Left kidney (tissue), 2 donors: Measurements from ENCODE around the gene AIG1. TPM values are rescaled to one million over a fixed set of nuclear protein-coding genes. Genes with fewer than 3 reads are reported as not detected.

ENCODE experiments used
- DNase-seq: peaks from one replicate; pipeline ENCODE4 v3.0.0-alpha.2; 2013
- polyA plus RNA-seq: library from polyadenylated mRNA; unstranded; fragments of 120-200 nt; gene quantifications from one replicate; pipeline ENCODE4 v1.2.1, GENCODE V29; 2013; ENCODE audit not compliant: insufficient read length

AIG1 gene
- polyA plus RNA-seq, 1 donor, result 118 TPM

GRCh38 chr6:143092768-143093167 is 32.1 kb downstream of the AIG1 start:
- no peak for DNase-seq

DNA sequence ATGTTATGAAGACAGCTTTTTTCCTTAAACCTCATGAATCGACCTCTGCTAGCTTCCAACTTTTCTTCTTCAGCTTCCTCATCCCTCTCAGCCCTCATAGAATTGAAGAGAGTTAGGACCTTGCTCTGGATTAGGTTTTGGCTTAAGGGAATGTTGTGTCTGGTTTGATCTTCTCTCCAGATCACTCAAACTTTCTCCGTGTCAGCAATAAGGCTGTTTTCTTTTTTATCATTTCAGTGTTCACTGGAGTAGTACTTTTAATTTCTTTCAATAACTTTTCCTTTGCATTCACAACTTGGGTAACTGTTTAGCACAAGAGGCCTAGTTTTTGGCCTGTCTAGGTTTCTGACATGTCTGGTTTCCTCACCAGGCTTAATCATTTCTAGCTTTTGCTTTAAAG is 32.6 kb downstream of the AIG1 start:
- no peak for DNase-seq

GRCh38 chr6:143096403-143096802 is 35.7 kb downstream of the AIG1 start:
- DNase-seq, result no peak

DNA sequence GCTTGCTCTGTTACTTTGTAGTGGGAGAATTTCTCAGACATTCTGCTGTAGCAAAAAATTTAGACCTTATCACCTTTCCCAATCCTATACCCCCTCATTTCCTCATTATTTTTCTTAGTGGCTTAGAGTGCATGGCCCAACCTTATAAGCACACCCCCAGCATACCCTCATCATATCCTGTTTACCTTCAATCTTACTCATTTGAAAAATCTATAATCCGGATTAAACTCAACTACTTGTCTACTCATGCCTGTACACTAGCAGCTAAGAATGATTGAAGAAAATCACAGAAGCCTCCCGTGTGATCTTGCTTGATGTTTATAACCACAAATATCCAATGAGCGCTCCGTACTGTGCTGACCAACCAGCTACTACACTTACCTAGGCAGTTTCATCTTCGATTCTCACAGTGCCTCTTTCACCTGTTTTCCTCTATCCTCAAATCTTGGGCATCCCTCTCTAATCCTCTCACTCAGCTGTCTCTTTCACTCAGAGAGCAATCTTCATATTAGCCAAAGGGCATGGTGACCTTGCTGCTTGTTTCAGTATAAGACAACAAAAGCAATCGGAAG is 36.6 kb downstream of the AIG1 start:
- no peak for DNase-seq

DNA sequence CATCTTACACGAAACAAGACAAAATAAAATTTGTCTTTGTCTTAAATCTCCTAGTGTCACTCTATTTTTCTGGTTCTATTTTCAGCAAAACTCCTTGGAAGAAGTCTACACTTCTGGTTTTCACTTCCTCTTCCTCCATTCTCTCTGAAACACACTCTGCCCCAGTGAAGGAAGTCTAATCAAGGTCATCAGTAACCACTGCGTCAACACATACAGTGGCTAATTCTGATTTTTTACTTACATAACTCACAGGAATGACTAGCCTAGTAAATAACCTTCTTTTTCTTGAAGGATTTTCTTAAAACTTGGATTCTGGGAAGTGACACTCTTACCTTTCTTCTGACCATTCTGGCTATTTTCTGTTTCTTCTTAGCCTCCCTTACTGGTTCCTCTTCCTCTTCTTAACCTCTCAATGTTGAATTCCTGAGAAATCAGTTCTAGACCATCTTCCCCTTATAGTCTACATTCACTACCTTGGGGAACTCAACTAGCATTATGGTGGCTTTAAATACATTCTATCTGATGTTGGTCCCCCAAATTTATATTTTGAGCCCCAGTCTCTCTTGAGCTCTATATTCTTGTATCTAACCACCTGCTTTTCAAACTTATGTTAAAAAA is 37.5 kb downstream of the AIG1 start:
- no peak for DNase-seq

- no peak for DNase-seq
Observed at GRCh38 chr6:143099647-143100046, 39.0 kb downstream of the AIG1 start.

GRCh38 chr6:143100429-143100828 is 39.7 kb downstream of the AIG1 start:
- no peak for DNase-seq

DNA sequence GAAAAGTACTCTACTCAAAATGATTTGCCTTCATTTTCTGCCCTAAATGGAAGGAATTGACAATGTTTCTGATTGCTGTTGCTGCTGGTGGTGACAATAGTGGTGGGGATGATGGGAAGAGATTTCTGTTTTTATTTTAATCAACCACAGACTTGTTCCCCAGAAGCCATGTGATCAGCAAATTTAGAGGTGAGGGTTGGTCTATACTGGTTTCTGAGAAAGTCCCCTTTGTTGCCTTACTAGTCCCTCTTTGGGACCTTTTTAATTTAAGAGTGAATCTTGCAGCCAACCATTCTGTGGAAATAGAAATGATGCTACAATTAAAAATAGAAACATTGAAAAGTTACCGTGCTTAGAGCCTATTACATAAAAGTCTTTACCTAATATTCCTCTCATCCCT is 43.2 kb downstream of the AIG1 start:
- no peak for DNase-seq

DNA sequence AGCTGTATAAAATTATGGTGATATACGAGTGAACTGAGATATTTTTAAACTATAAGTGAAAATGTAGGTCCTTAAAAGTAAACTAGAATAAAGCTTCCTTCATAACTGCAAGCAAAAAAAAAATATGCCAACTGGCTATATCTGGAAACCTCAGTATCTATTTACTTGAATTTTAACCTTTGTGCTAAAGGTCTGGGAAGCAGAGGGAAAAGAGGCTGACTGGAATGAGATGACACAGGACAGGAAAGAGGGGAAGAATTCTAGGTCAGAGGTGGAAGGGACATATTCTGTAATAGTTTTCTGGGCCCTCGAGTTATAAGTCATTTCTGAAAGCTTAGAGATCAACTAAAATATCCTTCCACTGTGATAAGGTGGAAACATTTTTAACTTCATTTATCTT is 46.8 kb downstream of the AIG1 start:
- no peak for DNase-seq

- DNase-seq, result peak; percentile 21
Observed at GRCh38 chr6:143107911-143108761, 47.4 kb downstream of the AIG1 start.

GRCh38 chr6:143109196-143109595 is 48.5 kb downstream of the AIG1 start:
- DNase-seq, result no peak

DNA sequence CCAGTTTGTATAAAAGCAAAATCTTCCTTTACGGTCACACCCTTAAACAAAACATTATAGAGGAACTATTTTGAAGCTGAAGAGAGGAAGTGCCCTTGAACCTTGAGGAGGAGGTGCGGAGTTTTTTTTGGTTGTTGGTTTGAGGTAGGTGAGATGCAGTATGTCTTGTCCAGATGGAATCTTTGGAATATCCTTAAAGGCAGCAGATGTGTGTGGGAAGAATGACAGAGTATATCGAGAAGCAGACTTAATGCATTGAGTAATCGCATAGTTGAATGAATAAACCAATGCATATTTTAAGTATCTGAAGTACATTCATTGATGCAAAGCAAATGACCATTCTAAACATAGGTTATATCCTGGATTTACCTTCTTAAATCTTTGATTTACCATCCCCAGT is 49.9 kb downstream of the AIG1 start:
- no peak for DNase-seq

DNA sequence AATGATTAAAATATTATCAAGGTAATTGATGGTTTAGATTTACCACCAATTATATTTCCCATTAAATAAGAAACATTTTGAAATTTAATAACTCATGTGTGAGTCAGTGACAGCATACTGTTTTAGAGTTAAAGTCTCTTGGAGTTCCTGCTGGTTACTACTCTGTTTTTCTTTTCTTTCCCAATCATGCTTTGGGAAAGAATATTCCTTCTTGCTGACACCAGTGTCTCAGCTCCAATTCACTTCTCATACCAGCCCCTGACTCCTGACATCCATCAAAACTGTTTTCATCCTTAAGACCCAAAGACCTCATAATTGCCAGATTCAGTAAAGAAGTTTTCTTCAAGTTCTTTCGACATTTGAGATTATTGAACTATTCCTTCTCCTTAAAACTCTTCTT is 50.3 kb downstream of the AIG1 start:
- DNase-seq, result no peak

GRCh38 chr6:143111443-143111842 is 50.8 kb downstream of the AIG1 start:
- DNase-seq, result no peak

DNA sequence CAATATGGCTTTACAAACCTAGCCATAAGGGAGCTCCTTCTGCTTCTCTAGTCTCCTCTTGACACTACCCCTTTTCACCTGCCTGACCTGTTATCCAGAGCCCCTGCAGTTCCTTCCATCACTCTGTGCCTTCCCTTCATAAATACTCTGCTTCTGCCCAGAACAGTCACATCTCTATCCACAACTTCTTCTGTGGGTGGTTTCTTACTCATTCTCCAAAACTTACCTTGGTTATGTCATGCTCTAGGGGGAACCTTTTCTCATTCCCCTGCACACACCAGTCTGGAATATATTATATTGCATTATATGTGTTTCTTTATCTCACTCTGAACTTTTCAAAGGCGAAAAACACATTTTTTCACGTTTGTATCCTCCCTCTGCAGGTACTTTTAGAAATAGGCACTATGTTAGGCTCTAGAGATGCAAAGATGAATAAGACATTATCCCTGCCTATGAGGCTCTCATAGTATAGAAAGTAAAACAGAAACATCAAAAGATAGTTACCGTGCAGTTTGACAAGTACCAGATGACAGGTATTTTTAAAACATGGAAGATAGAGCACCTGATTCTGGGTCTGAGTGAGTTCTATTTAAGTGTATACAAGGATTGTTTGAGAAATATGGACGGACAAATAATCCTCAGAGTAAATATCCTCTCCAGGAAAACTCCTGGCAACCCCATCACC is 51.5 kb downstream of the AIG1 start:
- no peak for DNase-seq

GRCh38 chr6:143112837-143113236 is 52.1 kb downstream of the AIG1 start:
- no peak for DNase-seq

- DNase-seq, result no peak
Observed at GRCh38 chr6:143115728-143116127, 55.0 kb downstream of the AIG1 start.

DNA sequence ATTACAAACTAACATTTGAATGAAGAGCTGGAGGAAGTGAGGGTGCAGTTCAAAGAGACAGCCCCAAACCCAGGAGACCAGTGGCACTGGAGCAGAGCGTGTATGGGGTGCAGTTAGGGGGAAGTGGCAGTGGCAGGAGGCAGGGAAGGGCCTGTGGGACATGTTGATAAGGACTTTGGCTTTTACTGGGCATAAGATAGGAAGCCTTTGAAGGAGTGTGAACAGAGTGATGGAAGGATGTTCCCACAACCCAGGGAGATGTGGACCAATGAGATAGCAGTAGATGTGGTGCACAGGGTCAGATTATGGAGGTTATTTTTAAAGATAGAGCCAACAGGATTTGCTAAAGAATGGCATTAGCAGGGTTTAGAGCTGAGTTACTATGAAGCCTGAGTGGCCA is 56.4 kb downstream of the AIG1 start:
- no peak for DNase-seq

GRCh38 chr6:143119260-143119659 is 58.6 kb downstream of the AIG1 start:
- no peak for DNase-seq

GRCh38 chr6:143123081-143123480 is 62.4 kb downstream of the AIG1 start:
- no peak for DNase-seq

GRCh38 chr6:143123941-143124340 is 63.3 kb downstream of the AIG1 start:
- DNase-seq, result no peak

DNA sequence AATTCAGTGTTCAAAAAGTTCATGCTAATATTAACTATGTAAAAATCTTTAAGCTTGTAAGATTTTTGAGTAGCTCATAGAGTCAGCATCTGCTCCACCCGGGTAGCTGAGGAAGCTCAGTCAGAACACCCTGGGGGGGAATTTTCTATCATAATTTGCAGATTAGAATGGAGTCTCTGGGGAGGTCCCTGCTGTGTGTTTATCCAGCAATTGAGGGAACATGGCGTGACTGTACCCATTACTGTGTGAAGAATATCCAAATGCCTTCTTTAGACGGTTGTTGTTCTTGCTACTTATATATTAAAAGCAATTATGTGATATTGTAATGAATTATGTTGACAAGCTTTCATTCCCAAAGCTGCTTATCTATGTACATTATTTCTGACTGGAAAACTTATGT is 64.8 kb downstream of the AIG1 start:
- DNase-seq, result no peak
